Stimulated activated CD8-positive, alpha-beta memory T cell treated with anti-CD3 and anti-CD28 coated beads, Interleukin-12 subunit alpha, Interleukin-12 subunit beta, amount 100 ng/mL, for 24 hours (primary cell): ENCODE results near the gene OGFR.

Experiments used
- DNase-seq: peaks from one replicate; pipeline ENCODE4 v3.0.0-alpha.2; 2020; ENCODE audit errors: extremely low read depth

Gene OGFR

DNA sequence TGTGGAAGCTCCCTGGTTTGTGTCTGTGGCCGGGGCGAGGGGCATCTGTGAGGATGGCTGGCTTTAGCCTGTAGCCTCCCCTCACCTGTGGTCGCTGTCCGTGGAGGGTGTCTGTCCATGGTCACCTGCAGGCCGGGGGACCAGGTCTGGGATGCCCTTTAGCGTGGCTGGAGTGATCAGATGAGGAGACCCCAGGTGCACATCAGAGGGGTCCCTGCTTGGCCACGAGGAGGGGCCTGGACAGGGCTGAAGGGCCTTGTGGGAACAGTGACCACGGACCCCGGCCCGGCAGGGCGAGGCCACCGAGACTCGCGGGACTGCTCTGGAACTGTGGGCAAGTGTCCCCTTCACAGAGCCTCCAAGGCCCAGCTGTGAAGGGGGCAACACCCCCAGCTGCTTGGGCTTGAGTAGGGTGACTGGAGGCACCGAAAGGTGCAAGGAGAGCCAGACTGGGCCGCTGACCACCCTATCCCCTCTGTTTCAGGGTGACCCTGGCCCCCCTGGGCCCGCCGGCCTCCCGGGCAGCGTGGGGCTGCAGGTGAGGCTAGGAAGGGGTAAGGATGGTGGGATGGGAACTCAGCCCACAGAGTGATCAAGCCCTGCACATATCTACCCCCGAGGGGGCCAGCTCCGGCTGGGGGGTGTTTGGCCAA, 20.8 kb downstream of the OGFR start:
- DNase-seq: no peak

DNA sequence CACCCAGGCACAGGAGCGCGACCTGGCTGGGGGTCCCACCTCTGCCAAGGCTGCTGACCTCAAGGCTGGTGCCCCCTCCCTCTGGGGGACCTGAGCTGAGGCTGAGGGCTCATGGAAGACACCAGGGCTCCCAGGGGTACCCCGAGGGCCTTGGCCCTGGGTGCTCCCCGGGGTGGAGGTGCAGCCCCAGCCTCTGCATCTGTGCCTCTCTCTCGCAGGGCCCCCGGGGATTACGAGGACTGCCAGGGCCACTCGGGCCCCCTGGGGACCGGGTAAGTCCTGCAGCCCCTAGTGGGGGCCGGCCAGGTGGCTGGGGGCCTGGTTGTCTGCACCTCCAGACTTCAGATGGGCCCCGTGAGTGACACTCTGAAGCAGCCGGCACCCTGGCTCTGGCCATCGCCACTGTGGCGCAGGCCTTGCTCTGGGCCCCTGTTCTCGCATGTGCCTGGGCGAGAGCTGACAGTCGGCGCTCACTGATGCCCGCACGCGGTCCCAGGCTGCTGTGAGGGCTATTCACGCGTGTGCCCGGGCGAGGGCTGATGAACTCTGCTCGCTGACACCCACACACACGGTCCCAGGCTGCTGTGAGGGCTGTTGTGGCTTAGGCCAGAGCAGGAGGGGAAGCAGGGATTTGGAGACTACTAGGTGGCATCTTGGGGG, 21.5 kb downstream of the OGFR start:
- no peak for DNase-seq

DNA sequence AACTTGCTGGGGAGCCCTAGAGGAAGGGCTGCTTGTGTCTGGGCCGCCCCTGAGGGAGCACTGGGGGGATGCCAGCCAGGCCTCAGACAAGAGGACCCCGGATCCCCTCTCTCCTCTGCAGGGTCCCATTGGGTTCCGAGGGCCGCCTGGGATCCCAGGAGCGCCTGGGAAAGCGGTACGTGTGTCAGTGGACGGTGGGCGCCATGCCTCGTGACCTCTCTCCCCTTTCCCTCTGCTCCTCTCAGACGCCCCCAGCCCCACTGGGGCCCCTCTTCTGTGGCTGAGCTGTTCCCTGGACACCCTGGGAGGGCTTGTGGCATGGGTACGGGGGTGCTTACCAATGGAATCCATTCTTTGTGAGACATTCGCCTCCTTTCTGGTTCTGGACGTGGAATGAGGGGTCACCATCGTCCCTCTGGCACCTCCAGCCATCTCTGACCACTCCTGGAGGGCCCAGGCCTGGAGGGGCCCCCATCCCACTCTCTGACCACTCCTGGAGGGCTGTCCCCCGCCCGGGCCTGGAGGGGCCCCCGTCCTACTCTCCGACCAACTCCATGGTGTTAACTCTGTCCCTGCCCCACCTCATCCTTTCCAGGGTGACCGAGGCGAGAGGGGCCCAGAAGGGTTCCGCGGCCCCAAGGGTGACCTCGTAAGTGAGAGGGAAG, 22.1 kb downstream of the OGFR start:
- no peak for DNase-seq

DNA sequence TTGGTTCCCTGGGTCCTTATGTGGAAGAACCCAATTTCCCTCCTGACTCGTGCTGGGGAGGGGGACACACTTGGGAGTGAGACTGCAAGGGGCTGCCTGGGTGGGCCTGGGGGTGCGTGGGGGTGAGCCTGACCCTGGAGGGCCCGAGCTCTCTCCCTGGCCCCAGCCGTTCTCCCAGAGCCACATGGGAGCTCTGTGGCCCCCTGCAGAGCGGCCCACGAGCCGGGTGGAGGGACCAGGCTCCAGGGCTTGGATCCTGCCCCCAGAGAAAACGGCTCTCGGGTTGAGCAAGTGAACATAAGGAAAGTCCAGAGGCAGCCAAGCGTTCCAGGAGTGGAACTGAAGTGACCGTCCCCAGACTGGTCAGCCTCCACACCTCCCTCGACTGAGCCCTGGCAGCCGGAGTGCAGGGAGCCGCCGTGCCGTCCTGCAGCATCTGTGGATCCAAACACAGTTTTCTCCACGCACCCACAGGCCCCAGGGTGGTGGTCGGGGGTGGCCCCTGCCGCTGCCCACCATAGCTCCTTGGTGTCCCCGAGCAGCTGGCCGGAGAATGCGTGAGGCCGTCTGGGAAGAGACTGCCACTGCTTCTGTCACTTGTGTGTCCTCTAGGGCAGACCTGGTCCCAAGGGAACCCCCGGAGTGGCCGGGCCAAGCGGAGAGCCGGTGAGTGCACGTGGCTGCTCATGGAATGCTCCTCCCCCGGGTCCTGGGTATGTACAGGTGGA, 22.8 kb downstream of the OGFR start:
- DNase-seq: no peak

DNA sequence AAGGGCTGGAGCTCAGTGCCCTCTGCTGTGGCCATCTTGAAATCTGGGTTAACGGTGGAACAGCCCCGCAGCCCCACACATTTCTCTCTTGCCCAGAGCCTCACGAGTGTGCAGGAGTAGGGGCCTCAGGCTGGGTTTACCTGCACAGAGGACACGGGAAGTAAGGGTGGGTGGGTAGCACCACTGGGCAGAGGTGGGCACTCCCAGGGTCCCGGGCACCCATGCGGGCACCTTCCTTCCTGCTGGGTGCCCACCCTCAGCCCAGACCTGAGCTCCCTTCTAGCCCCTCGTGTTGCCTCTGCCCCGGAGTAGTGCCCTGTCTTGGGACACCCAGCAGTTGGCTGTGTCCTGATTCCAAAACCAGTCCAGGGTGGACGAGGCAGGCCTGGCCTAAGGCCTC, 23.4 kb downstream of the OGFR start:
- no peak for DNase-seq

DNA sequence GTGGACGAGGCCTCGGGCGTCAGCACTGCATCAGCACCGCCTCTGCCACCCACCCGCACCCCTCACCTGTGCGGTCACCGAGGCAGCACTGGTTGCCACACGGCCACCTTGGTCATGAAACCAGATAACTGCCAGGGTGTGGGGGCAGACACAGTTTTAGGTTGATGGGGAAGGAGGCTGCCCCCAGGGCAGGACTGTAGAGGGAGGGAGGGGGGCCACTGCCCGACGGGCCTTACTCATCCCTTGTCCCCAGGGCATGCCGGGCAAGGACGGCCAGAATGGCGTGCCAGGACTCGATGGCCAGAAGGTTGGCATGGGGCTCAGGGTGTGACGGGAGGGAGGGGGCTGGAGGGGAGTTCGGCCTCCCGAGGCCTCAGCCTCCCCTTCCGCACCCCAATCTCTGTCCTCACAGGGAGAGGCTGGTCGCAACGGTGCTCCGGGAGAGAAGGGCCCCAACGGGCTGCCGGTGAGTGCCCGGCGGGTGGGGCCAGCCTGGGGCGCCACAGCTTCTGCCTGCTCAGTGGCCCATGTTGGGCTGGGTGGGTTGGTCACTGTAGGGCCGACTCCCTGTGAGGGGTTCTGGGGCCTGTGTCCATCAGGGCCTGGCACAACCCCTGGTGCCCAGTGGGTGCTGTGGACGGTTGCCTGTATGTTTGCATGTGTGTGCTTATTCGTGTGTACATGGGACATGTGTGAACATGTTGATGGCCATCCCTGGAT, 24.0 kb downstream of the OGFR start:
- DNase-seq: no peak

DNA sequence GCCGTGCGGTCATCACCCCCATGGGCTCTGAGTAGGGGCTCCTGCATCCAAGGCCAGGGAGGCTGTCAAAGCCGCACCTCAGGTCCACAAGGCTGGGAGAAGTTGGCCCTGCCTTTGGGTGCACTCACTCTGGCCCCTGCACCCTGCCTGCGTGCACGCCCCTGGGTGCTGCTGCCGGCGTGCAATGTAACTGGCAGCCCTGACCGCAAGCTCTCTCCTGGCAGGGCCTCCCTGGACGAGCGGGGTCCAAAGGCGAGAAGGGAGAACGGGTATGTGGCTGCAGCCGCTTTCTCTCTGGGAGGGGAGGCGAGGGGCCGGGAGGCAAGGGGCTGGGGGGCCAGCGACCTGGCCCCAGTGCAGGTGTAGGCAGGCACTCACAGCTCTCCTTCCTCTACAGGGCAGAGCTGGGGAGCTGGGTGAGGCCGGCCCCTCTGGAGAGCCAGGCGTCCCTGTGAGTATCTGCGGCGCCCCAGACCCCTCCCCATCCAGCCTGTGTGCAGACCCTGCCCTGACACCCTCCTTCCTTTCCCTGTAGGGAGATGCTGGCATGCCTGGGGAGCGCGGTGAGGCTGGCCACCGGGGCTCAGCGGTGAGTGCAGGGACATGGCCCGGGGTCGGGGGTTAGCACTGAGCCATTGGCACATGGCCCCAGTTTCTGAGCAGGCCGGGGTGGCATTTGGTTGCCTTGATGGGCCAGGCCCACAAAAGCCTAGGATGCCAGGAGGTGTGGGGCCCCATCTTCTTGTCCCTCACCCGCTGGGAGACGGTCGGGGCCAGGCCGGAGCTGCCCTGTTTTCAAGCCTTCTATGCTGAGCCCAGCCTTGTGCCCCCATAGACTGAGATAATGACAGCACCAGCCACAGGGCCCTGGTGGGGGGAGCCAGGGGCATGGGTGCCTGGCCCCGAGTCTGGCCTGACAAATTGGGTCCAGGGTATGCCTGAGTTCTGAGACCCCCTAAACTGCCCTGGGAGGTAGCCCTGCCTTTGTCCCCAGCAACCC, 24.9 kb downstream of the OGFR start:
- DNase-seq: no peak

DNA sequence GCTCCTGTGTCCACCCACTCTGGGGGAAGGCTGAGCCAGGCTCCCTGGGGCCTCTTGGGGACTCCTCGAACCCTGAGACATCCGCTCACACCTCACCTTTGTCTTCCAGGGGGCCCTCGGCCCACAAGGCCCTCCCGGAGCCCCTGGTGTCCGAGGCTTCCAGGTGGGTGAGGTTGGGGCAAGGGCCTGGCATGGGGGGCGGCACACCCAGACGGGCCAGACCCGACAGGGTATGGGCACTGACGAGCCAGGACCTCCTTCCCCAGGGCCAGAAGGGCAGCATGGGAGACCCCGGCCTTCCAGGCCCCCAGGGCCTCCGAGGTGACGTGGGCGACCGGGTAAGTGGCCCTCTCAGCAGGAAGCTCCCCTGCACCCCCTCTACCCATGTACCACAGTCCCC, 25.6 kb downstream of the OGFR start:
- DNase-seq: no peak

DNA sequence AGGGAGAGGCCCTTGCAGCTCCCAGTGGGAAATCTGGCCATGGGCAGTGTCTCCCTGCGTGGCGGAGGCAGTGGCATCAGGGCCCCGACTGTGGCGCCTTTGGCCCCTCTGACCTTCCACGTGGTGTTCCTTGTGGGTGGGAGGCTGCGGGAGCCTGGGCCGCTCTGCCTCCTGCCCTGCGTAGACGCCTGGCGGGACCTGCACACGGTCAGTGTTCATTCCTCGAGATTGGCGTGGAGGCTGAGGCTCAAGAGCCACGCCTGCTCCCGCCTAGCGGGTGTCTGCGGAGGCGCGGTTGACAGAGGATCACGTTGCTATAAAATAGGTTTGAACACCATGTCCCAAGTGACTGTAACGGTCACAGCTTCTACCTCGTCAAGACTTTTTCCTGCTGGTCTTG, 26.2 kb downstream of the OGFR start:
- DNase-seq: no peak

- DNase-seq: no peak
Observed at GRCh38 chr20:62831361-62831788, 26.7 kb downstream of the OGFR start.

DNA sequence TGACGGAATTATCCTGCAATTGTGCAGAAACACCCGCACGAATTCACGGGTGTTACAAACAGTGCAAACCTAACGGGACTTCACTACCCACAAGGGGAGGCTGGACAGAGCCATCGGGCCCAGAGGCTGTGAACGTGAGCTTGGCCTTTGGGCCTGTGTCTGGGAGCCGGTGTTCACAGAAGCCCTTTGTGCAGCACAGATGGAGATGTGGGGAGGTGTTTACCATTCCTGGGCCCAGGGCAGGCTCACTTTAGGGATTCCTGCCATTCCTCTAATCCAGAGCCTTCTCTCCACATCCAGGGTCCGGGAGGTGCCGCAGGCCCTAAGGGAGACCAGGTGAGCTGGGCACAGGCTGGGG, 27.2 kb downstream of the OGFR start:
- DNase-seq: no peak

GRCh38 chr20:62832212-62832922, 27.7 kb downstream of the OGFR start:
- no peak for DNase-seq

GRCh38 chr20:62832951-62833391, 28.3 kb downstream of the OGFR start:
- no peak for DNase-seq

DNA sequence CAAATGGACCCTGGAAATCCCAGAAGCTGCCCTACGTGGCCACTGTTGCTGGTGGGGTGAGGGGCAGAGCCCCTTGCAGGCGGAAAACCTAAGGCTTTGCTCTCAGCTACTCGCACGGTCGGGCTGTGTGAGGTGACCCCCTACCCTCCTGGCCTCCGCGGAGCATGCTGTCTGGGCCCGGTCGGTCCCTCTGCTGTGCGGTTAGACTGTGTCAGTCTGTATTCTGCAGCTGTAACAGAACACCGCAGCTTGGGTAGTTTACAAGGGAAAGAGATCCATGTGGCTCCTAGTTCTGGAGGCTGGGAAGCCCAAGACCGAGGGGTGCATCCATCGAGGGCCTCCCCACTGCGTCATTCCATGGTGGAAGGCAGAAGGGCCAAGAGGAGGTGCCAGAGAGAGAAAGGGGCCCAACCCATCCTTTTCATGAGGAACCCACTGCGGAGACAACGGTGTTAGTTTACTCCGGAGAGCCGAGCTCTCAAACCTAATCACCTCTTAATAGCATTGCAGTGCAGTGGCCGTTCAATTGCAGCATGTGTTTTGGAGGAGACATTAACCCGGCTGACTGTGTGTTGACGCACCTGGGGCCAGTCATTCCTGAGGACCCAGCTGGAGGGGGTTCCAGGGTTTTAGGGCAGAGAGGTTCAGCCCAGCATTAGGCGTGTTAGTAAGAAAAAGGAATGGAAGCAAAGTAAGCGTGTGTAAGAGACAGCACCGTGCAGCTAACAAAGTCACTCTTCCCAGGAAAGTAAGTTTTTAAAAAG, 30.5 kb downstream of the OGFR start:
- DNase-seq: no peak

- DNase-seq: no peak
Observed at GRCh38 chr20:62835931-62836861, 31.6 kb downstream of the OGFR start.

GRCh38 chr20:62836967-62837490, 32.4 kb downstream of the OGFR start:
- DNase-seq: no peak

- no peak for DNase-seq
Observed at GRCh38 chr20:62837790-62838127, 33.1 kb downstream of the OGFR start.
